HG02870 (cell line): ENCODE data around the gene RANBP2.
"Not testable (repeated sequence)": the region's sequence is repeated elsewhere in the genome, so short reads cannot be mapped to it uniquely, and the experiment has no call there.

Experiments
- ATAC-seq: cut with Tn5 transposase; IDR thresholded peaks from one replicate; pipeline ENCODE4 v1.9.1; 2021; ENCODE audit warnings: mild to moderate bottlenecking, moderate library complexity; ENCODE audit not compliant: unreplicated experiment

The RANBP2 gene

GRCh38 chr2:108719149-108720044 is at the start of gene RANBP2:
RANBP2 (plus strand) TSS chr2:108719482; CDS start chr2:108719607, 125 bp downstream.
- peak; percentile 97 for ATAC-seq

- ATAC-seq = not testable (repeated sequence)
These were observed 49.0 kb upstream of the RANBP2 start for GRCh38 chr2:108670282-108670681.

GRCh38 chr2:108672200-108672805 is 47.0 kb upstream of the RANBP2 start:
- not testable (repeated sequence) for ATAC-seq

GRCh38 chr2:108676522-108676921 is 42.8 kb upstream of the RANBP2 start:
- ATAC-seq = not testable (repeated sequence)

GRCh38 chr2:108677239-108677744 is 42.0 kb upstream of the RANBP2 start:
- not testable (repeated sequence) for ATAC-seq

GRCh38 chr2:108678198-108678651 is 41.1 kb upstream of the RANBP2 start:
- ATAC-seq = not testable (repeated sequence)

GRCh38 chr2:108680805-108681204 is 38.5 kb upstream of the RANBP2 start:
- not testable (repeated sequence) for ATAC-seq

- not testable (repeated sequence) for ATAC-seq
These were observed 30.2 kb upstream of the RANBP2 start for GRCh38 chr2:108688818-108689756.

GRCh38 chr2:108690001-108690400 is 29.3 kb upstream of the RANBP2 start:
- ATAC-seq = peak; percentile 68

- ATAC-seq = no peak
These were observed 27.8 kb upstream of the RANBP2 start for GRCh38 chr2:108691447-108691846.

- no peak for ATAC-seq
These were observed 18.1 kb upstream of the RANBP2 start for GRCh38 chr2:108701208-108701607.

- ATAC-seq = no peak
These were observed 17.5 kb upstream of the RANBP2 start for GRCh38 chr2:108701806-108702205.

GRCh38 chr2:108704871-108705270 is 14.4 kb upstream of the RANBP2 start:
- no peak for ATAC-seq

- ATAC-seq = no peak
These were observed 12.0 kb upstream of the RANBP2 start for GRCh38 chr2:108707300-108707699.

GRCh38 chr2:108716971-108717370 is 2.3 kb upstream of the RANBP2 start:
- not testable (repeated sequence) for ATAC-seq

- ATAC-seq = not testable (repeated sequence)
These were observed 6.8 kb downstream of the RANBP2 start for GRCh38 chr2:108726048-108726447.

GRCh38 chr2:108734656-108735055 is 15.4 kb downstream of the RANBP2 start:
- not testable (repeated sequence) for ATAC-seq

- not testable (repeated sequence) for ATAC-seq
These were observed 38.7 kb downstream of the RANBP2 start for GRCh38 chr2:108757973-108758372.

GRCh38 chr2:108762618-108763017 is 43.3 kb downstream of the RANBP2 start:
- not testable (repeated sequence) for ATAC-seq

- ATAC-seq = not testable (repeated sequence)
These were observed 47.4 kb downstream of the RANBP2 start for GRCh38 chr2:108766671-108767070.
